ENCODE data around the gene CPNE7.

DNA sequence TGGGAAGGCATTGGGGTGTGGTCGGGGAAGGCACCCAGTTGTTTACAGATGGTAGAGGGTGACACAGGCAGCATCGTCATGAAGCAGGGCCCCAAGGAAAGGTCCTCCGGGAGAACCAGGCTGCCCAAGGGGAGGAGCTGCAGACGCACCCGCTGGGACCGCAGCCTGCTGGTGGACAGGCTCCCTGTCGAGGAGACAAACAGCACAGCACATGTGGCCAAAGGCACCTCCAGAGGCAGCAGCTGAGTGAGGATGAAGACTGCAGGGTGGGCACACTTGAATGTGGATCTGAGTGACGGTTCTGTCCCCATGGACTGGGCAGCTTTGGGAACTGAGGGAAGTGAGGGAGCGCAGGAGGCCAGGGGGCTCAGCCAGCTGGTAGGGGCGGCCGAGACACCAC, 69.6 kb downstream of the CPNE7 start:
- TF ChIP-seq, protein P1, sequence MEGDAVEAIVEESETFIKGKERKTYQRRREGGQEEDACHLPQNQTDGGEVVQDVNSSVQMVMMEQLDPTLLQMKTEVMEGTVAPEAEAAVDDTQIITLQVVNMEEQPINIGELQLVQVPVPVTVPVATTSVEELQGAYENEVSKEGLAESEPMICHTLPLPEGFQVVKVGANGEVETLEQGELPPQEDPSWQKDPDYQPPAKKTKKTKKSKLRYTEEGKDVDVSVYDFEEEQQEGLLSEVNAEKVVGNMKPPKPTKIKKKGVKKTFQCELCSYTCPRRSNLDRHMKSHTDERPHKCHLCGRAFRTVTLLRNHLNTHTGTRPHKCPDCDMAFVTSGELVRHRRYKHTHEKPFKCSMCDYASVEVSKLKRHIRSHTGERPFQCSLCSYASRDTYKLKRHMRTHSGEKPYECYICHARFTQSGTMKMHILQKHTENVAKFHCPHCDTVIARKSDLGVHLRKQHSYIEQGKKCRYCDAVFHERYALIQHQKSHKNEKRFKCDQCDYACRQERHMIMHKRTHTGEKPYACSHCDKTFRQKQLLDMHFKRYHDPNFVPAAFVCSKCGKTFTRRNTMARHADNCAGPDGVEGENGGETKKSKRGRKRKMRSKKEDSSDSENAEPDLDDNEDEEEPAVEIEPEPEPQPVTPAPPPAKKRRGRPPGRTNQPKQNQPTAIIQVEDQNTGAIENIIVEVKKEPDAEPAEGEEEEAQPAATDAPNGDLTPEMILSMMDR (IDR thresholded peaks at IDR 0.05; ENCODE audit: poor library complexity, severe bottlenecking): no peak
- TF ChIP-seq POLR2AphosphoS5 (IDR thresholded peaks at IDR 0.05) (no peak), MXI1 (conservative IDR thresholded peaks at IDR 0.05; ENCODE audit: poor library complexity, severe bottlenecking) (no peak), EP300 (conservative IDR thresholded peaks at IDR 0.05; ENCODE audit: poor library complexity, severe bottlenecking) (no peak), RAD21 (conservative IDR thresholded peaks at IDR 0.05) (no peak), EZH2 (IDR thresholded peaks at IDR 0.05; ENCODE audit: borderline replicate concordance, insufficient read depth, low read length, poor library complexity, severe bottlenecking) (no peak), TAF1 (IDR thresholded peaks at IDR 0.05; ENCODE audit: low read depth) (no peak)
- TF ChIP-seq, protein P2, sequence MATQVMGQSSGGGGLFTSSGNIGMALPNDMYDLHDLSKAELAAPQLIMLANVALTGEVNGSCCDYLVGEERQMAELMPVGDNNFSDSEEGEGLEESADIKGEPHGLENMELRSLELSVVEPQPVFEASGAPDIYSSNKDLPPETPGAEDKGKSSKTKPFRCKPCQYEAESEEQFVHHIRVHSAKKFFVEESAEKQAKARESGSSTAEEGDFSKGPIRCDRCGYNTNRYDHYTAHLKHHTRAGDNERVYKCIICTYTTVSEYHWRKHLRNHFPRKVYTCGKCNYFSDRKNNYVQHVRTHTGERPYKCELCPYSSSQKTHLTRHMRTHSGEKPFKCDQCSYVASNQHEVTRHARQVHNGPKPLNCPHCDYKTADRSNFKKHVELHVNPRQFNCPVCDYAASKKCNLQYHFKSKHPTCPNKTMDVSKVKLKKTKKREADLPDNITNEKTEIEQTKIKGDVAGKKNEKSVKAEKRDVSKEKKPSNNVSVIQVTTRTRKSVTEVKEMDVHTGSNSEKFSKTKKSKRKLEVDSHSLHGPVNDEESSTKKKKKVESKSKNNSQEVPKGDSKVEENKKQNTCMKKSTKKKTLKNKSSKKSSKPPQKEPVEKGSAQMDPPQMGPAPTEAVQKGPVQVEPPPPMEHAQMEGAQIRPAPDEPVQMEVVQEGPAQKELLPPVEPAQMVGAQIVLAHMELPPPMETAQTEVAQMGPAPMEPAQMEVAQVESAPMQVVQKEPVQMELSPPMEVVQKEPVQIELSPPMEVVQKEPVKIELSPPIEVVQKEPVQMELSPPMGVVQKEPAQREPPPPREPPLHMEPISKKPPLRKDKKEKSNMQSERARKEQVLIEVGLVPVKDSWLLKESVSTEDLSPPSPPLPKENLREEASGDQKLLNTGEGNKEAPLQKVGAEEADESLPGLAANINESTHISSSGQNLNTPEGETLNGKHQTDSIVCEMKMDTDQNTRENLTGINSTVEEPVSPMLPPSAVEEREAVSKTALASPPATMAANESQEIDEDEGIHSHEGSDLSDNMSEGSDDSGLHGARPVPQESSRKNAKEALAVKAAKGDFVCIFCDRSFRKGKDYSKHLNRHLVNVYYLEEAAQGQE (IDR thresholded peaks at IDR 0.05; ENCODE audit: borderline replicate concordance): no peak
